NCI-H226 (cell line): ENCODE results near the gene THYN1.

ENCODE experiments used
- DNase-seq: peaks from one replicate; pipeline ENCODE4 v3.0.0-alpha.2; 2015

Gene THYN1

GRCh38 chr11:134246100-134246499 lies 7.1 kb downstream of the THYN1 start:
- no peak for DNase-seq

- no peak for DNase-seq
Observed at GRCh38 chr11:134245434-134245833, 7.7 kb downstream of the THYN1 start.

- DNase-seq = no peak
Observed at GRCh38 chr11:134244593-134244992, 8.6 kb downstream of the THYN1 start.

GRCh38 chr11:134243913-134244312 lies 9.2 kb downstream of the THYN1 start:
- DNase-seq = no peak

- no peak for DNase-seq
Observed at GRCh38 chr11:134242376-134242775, 10.8 kb downstream of the THYN1 start.

GRCh38 chr11:134240592-134240991 lies 12.6 kb downstream of the THYN1 start:
- no peak for DNase-seq

GRCh38 chr11:134238956-134239355 lies 14.2 kb downstream of the THYN1 start:
- DNase-seq = no peak

GRCh38 chr11:134237557-134237922 lies 15.6 kb downstream of the THYN1 start:
- DNase-seq = no peak

- DNase-seq = no peak
Observed at GRCh38 chr11:134236834-134237556, 16.2 kb downstream of the THYN1 start.

GRCh38 chr11:134235399-134235798 lies 17.8 kb downstream of the THYN1 start:
- no peak for DNase-seq

GRCh38 chr11:134233729-134234179 lies 19.4 kb downstream of the THYN1 start:
- no peak for DNase-seq

GRCh38 chr11:134231958-134232659 lies 21.0 kb downstream of the THYN1 start:
- no peak for DNase-seq

GRCh38 chr11:134230339-134230738 lies 22.8 kb downstream of the THYN1 start:
- DNase-seq = no peak

- DNase-seq = no peak
Observed at GRCh38 chr11:134229126-134229790, 23.9 kb downstream of the THYN1 start.

- DNase-seq = no peak
Observed at GRCh38 chr11:134228625-134229024, 24.5 kb downstream of the THYN1 start.

GRCh38 chr11:134226806-134227325 lies 26.3 kb downstream of the THYN1 start:
- DNase-seq = no peak

GRCh38 chr11:134224710-134225664 lies 28.2 kb downstream of the THYN1 start:
- DNase-seq = no peak

GRCh38 chr11:134223836-134224709 lies 29.1 kb downstream of the THYN1 start, which contains the start of the genes NCAPD3 and VPS26B:
NCAPD3 (minus strand) TSS chr11:134223967; CDS start chr11:134223926, 41 bp downstream.
VPS26B (plus strand) TSS chr11:134224671; CDS start chr11:134225123, 452 bp downstream.
- DNase-seq = peak; percentile 95

GRCh38 chr11:134223121-134223520 lies 30.0 kb downstream of the THYN1 start:
- DNase-seq = no peak

GRCh38 chr11:134216816-134217215 lies 36.3 kb downstream of the THYN1 start:
- DNase-seq = no peak

GRCh38 chr11:134215836-134216235 lies 37.3 kb downstream of the THYN1 start:
- no peak for DNase-seq
